GM12878 (cell line): ENCODE data around the gene FFAR4.

Experiments used
- CREB1 ChIP-seq: IDR thresholded peaks from 2 replicates; pipeline ENCODE4 v1.6.1; 2012; ENCODE audit warnings: low read depth, mild to moderate bottlenecking, inconsistent platforms
- EGR1 ChIP-seq, 2 experiments: IDR thresholded peaks; 1 replicate in 1 of 2; 2 replicates in 1 of 2; pipeline ENCODE4 v1.6.1; 2011 to 2012; ENCODE audit warnings: low read depth in 2 of 2, low read length in 2 of 2, borderline replicate concordance in 1 of 2, mild to moderate bottlenecking in 1 of 2, moderate library complexity in 1 of 2
- POLR2AphosphoS5 ChIP-seq: IDR thresholded peaks from 2 replicates; pipeline ENCODE4 v1.6.1; 2011; ENCODE audit warnings: mild to moderate bottlenecking, low read length, inconsistent platforms
- SRF ChIP-seq, 2 experiments: IDR thresholded peaks; 2 replicates each; pipeline ENCODE4 v1.6.1; 2011; ENCODE audit warnings: low read depth in 2 of 2, low read length in 2 of 2, mild to moderate bottlenecking in 1 of 2, moderate library complexity in 1 of 2
- TF ChIP-seq, protein P1 (sequence below), 3 experiments: IDR thresholded peaks in 2 of 3; conservative IDR thresholded peaks in 1 of 3; 2 replicates each; pipeline ENCODE4 v1.5.1; 2011; ENCODE audit warnings: low read depth in 3 of 3, low read length in 3 of 3, mild to moderate bottlenecking in 3 of 3, control low read depth in 2 of 3, moderate library complexity in 2 of 3, inconsistent platforms in 1 of 3, mixed read lengths in 1 of 3; ENCODE audit not compliant: control insufficient read depth in 2 of 3, insufficient read depth in 1 of 3; ENCODE audit errors: extremely low read depth in 1 of 3

DNA sequence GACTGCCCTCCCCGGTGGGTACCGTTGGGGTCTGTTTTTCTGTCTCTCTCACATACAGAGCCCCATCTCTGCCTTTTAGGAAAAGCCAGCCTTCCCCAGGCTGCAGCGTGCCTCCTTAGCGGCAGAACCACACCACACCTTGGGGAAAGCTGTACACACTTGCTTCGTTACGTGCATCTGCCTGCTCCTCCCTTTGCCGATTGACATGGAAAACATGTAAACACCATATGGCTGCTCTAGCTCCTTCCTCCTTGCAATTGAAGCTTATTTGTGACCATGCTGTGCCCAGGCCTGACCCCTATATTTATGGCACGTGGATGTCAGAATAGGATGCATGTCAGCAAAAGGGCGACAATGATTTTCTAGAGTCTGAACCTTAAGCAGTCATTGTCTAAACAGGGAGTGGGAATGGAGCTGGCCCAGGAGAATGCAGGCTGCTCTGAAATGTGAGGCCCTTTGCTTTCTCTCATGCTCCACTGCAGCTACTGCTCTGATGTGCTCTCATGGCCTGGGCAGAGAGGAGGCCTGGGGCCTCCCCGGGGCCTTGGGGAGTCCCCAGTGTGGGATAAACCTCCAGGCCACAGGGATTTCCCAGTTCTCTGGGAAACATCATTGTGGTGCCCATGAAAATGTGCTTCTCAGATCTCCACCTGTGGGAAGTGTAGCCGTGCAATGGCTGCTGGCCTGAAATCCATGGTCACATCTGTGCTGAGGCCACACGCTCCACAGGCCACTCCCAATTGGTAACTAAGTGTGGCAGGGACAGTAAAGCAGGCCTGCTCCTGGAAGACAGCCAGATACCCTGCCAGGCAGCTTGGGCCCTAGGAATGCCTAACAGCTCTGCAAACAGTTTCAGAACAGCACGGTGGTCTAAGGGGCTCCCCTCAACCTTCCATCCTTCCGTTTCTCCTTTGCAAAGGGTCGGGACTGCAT, 64.4 kb downstream of the FFAR4 start:
- TF ChIP-seq EGR1 (IDR thresholded peaks at IDR 0.05; ENCODE audit: borderline replicate concordance in 1 of 2, low read depth in 2 of 2, low read length in 2 of 2) (no peak), CREB1 (no peak), POLR2AphosphoS5 (no peak), SRF (IDR thresholded peaks at IDR 0.05; ENCODE audit: low read depth in 2 of 2, low read length in 2 of 2) (no peak)
- TF ChIP-seq, protein P1, sequence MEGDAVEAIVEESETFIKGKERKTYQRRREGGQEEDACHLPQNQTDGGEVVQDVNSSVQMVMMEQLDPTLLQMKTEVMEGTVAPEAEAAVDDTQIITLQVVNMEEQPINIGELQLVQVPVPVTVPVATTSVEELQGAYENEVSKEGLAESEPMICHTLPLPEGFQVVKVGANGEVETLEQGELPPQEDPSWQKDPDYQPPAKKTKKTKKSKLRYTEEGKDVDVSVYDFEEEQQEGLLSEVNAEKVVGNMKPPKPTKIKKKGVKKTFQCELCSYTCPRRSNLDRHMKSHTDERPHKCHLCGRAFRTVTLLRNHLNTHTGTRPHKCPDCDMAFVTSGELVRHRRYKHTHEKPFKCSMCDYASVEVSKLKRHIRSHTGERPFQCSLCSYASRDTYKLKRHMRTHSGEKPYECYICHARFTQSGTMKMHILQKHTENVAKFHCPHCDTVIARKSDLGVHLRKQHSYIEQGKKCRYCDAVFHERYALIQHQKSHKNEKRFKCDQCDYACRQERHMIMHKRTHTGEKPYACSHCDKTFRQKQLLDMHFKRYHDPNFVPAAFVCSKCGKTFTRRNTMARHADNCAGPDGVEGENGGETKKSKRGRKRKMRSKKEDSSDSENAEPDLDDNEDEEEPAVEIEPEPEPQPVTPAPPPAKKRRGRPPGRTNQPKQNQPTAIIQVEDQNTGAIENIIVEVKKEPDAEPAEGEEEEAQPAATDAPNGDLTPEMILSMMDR (IDR thresholded peaks at IDR 0.05 in 2 of 3, conservative IDR thresholded peaks at IDR 0.05 in 1 of 3; ENCODE audit: control insufficient read depth in 2 of 3, extremely low read depth in 1 of 3, insufficient read depth in 1 of 3, low read depth in 3 of 3, low read length in 3 of 3) = no peak
